Frontal cortex (tissue), 4 donors: ENCODE data around the gene TWF2. TPM values are rescaled to one million over a fixed set of nuclear protein-coding genes. Genes with fewer than 3 reads are reported as not detected.
"Not testable (repeated sequence)": the region's sequence is repeated elsewhere in the genome, so short reads cannot be mapped to it uniquely, and the experiment has no call there.

ENCODE experiments used
- DNase-seq, 2 donors: peaks; one replicate each; pipeline ENCODE4 v3.0.0; 2012; ENCODE audit warnings: low spot score in 2 of 2
- FAIRE-seq: peaks from 2 replicates; lab custom pipeline; 2012; peaks lifted over from hg19 to GRCh38; lab: Jason Lieb, UNC
- total RNA-seq: library from RNA; depleted of rRNA; stranded (reverse); fragments of >200 nt; gene quantifications from one replicate; pipeline ENCODE4 v1.2.3, GENCODE V29; 2014
- donor health status: control.
- donor health status: control.
- donor health status: control.

TWF2 gene
- 24.5 TPM for total RNA-seq

DNA sequence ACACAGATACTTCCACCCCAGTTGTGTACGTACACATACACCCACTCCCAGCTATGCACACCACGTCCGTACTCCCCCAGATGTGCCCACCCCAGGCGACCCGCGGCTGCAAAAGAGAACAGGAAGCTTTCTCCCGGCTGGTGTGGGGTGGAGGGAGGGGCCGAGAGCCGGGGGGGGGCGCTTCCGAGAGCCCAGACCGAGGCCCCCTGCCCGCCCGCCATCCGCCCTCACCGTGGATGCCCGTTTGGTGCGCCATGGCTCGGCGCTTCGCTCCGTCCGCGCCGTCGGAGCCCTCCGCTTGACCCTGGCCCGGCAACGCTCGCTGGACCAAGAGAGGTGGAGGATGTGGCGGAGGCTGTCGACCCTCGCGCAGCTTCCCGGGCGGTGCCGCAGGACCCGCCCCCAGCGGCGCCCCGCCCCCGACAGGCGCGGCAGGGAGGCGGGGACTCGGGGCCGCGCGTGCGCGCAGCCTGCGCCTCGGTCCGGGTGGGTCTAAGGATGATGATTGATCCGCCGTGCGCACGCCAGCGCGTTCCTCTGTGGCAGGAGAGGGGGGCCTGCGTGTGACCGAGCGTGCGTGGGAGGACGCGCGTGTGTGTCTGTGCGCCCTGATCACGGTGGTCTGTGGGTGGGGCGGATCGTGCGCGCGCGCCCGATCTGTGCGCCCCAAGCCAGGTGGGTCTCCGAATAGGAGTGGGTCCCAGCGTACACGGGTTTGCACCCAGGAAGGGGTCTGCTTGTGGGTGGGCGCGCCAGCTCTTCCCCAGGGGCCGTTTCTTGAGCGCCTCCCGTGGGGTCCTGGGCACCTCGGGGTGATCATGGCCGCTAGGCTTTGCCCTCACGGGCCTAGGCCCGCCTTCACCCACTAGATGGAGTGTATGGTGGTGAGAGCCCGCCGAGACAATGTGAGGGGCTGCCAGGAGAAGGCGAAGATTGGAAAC lies at the start of gene TWF2:
Gene TWF2, minus strand, starts transcription at position 398 of the 941 bp plus-strand sequence. Its CDS starts 142 bp downstream, at position 256.
- no peak for FAIRE-seq
- DNase-seq, result peak; percentile 95

DNA sequence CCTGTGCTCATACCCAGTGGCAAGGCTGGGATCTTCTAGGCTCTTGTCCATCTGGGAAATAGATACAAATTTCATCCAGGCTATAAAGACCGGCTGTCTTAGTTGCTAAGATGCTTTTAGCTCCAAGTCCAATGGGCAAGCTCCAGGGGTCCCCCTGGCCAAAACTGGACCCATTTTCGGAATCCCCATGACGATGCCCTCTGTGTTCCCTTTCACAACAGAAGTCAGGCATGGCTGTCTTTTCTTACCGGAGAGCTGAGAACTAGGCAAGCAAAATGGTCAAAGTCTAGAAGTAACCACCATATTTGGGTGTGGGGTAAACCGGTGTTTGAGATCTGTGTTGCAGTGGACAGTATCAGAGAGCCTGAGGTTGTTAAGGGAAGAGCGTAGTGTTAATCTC lies 49.7 kb upstream of the TWF2 start:
- DNase-seq (no peak), FAIRE-seq (no peak)

- DNase-seq, result no peak
- no peak for FAIRE-seq
These were observed 47.8 kb upstream of the TWF2 start for GRCh38 chr3:52286777-52287110.

GRCh38 chr3:52284051-52284450 lies 45.1 kb upstream of the TWF2 start:
- FAIRE-seq, DNase-seq: not testable (repeated sequence)

- FAIRE-seq, result no peak
- no peak for DNase-seq
These were observed 44.3 kb upstream of the TWF2 start for GRCh38 chr3:52283306-52283705.

GRCh38 chr3:52281981-52282801 lies 43.2 kb upstream of the TWF2 start:
- FAIRE-seq, result no peak
- DNase-seq, result no peak

GRCh38 chr3:52280050-52280461 lies 41.1 kb upstream of the TWF2 start:
- DNase-seq (no peak), FAIRE-seq (no peak)

DNA sequence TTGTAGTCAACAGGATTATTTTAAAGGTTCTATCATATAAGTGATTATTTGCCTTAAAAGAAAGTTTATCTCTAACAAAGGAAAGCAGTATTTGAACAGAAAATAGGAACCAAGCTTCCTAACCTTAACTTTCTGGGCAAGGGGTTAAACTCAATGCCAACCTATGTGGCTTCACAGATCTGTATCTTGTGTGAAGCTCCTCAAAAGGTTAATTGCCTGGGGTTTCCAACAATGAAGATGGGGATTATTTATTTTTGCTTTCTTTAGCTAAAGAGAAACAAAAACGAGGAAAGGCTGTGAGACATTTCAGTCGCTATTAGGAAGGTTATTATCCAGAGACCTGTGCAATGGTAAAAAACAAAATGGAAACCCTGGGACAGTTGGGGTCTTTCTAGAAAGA lies 40.6 kb upstream of the TWF2 start:
- FAIRE-seq (no peak), DNase-seq (no peak)

- DNase-seq, result peak; percentile 95 to 96
- FAIRE-seq, result no peak
These were observed 39.6 kb upstream of the TWF2 start, which contains the start of gene WDR82 for GRCh38 chr3:52278510-52279069. TSS of gene WDR82 (minus strand) at chr3:52278649. CDS start at chr3:52278361, 288 bp downstream.

DNA sequence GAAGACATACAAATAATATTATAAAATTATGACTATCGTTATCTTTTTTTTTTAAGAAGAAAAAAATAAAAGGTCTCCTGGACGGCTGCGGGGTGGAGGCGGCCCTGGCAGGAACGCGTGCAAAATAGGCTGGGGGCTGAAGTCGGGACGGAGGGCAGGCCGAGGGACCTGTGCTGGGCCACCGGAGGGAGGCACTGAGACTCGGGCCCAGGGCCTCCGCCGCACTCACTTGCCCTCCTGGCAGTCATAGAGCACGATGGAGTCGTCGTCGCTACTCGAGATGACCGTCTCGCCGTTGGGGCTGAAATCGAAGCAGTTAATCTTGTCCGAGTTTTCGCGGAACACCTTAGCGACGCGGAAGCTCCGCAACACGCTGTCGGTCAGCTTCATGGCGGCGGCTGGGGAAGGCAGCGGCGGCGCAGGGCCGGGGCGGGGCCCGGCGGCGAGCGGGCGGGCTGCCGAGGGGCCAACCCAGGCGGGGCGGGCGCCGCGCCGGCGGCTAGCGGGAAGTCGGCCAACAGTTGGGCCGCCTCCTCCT lies 39.1 kb upstream of the TWF2 start:
- FAIRE-seq, result no peak

DNA sequence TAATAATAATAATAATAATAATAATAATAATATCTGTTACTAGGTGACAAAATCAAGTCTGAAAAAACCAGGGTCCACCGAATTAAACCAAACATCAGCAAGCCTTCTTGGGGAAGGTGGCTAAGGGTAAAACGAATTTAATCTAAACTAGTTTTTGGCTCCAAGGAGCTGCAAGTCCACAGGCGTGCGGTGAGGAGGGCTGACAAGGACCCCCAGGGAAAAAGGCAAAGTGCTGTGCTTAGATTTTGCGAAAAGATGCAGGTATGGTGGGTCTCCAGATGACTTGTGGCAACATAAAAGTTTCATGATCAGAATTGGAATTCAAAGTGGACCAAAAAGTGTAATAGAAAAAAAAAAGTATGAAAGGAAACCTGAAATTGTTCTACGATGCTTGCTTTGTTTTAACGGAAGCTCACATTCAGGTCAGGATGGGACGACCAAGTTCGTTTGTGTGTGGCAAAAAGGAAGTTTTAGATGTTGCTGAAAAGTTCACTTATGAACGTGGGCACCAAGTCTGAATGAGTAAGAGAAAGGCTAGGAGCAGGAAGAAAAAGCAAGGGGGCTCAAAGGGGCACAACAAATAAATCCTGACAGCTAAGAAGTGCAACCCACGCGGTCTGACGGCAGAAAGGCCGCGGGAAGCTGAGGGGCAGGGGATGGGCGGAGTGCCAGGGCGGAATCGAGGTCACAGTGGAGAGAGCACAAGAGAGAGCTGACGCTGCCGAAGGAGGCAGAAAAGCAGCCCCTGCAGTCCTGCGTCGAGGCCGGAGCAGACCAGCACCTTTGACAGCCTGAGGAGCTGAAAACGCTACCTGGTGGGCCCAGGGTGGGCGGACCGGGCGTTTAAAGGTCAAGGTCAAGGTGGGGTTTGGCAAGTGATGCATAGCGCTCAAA lies 38.4 kb upstream of the TWF2 start:
- no peak for FAIRE-seq
- peak; percentile 46 to 62 for DNase-seq

More for the DNA sequence above, 39.1 kb upstream of the TWF2 start:
- DNase-seq, result peak in 1 of 2 donors; percentile 41

GRCh38 chr3:52274781-52275180 lies 35.8 kb upstream of the TWF2 start:
- not testable (repeated sequence) for FAIRE-seq, DNase-seq

DNA sequence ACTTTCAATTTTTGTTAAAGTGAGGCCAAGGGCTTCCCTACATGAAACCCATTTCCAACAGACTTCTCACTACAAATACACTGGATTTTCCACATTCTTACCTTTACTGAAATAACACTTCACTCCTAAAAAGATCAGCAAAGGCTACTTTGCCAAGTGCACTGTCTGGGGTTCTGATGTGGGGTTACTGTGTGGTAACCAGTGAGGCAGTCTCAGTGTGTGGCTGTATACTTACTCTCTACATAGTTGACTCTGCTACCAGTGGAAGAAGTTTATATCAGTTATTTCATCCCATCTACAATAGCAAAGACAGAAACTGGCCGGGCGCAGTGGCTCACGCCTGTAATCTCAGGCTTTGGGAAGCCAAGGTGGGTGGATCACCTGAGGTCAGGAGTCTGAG lies 33.9 kb upstream of the TWF2 start:
- DNase-seq (no peak), FAIRE-seq (no peak)

DNA sequence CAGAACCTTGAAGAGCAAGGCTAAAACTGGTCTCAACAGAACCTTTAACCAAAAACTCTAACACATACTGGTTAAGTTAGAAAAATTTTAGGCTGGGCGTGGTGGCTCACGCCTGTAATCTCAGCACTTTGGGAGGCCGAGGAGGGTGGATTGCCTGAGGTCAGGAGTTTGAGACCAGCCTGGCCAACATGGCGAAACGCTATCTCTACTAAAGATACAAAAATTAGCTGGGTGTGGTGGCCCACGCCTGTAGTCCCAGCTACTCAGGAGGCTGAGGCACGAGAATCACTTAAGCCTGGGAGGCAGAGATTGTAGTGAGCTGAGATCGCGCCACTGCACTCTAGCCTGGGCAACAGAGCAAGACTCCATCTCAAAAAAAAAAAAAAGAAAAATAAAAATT lies 33.2 kb upstream of the TWF2 start:
- not testable (repeated sequence) for FAIRE-seq, DNase-seq

- DNase-seq (no peak), FAIRE-seq (no peak)
These were observed 31.3 kb upstream of the TWF2 start for GRCh38 chr3:52270252-52270754.

DNA sequence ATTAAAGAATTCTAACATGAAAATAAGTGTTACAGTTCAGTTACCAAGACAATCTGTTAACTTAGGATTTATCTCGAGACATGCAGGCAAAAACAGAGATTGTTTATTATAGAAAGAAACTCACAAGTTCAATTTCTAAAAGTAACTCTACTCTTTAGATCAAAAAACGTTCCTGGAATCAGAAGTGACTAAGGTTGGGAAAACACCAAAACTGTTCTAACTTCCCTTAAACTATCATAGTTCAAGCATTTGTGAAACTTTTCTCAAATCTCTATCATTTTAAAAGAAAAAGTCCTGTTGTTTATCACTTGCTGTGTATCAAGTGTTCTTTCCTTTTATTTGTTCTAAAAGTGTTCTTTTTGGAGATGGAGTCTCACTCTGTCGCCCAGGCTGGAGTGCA lies 30.8 kb upstream of the TWF2 start:
- no peak for FAIRE-seq

GRCh38 chr3:52268036-52268435 lies 29.1 kb upstream of the TWF2 start:
- no peak for DNase-seq
- no peak for FAIRE-seq

More for the DNA sequence above, 30.8 kb upstream of the TWF2 start:
- no peak for DNase-seq

DNA sequence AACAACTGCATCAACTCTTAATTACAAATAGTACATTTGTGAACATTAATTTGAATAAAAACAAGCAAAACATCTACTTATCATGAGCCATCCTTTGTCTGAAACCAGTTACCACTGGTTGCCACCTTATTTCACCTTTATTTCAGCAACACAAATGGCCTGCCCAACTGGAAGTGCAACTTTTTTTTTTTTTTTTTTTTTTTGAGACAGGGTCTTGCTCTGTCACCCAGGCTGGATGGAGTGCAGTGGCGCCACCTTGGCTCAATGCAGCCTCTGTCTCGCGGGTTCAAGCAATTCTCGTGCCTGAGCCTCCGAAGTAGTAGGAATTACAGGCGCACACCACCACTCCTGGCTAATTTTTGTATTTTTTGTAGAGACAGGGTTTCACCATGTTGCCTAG lies 26.4 kb upstream of the TWF2 start:
- FAIRE-seq, result no peak
- DNase-seq, result no peak

DNA sequence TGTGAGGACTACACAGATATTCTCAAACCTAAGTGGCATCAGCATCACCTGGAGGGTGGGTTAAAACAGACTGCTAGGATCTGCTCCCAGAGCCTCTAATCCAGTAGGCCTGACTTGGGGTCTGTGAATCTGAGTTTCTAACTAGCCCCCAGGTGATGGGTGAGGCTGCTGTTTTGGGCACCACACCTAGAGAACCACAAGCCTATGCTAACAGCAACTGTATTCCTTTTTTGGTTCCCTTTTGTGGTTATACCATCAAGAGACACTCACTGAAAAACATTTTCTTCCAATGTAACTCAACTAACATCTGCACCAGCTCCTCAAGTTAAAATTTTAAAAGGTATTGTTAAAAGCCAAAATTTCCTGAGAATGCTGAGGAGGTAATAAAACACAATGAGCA lies 23.5 kb upstream of the TWF2 start:
- DNase-seq (no peak), FAIRE-seq (no peak)
